Activated T-cell treated with anti-CD3 and anti-CD28 coated beads, Interleukin-2, amount 50 U/mL, for 1 hour (primary cell): ENCODE measurements around the gene RXRG.
"Not testable (repeated sequence)": the region's sequence is repeated elsewhere in the genome, so short reads cannot be mapped to it uniquely, and the experiment has no call there.

Experiments
- DNase-seq: peaks from one replicate; pipeline ENCODE4 v3.0.0-alpha.2; 2020

Gene RXRG

GRCh38 chr1:165444897-165445370, at the start of gene RXRG:
Gene RXRG, minus strand, starts transcription at chr1:165445126. Its CDS starts 233 bp downstream, at chr1:165444893.
- peak; percentile 29 for DNase-seq

- DNase-seq, result no peak
These were observed 48.0 kb upstream of the RXRG start for GRCh38 chr1:165492845-165493373.

- no peak for DNase-seq
These were observed 45.2 kb upstream of the RXRG start for GRCh38 chr1:165490175-165490574.

GRCh38 chr1:165487921-165488320, 43.0 kb upstream of the RXRG start:
- DNase-seq, result no peak

- no peak for DNase-seq
These were observed 41.7 kb upstream of the RXRG start for GRCh38 chr1:165486663-165487062.

GRCh38 chr1:165485716-165486115, 40.8 kb upstream of the RXRG start:
- DNase-seq, result no peak

- no peak for DNase-seq
These were observed 39.6 kb upstream of the RXRG start for GRCh38 chr1:165484532-165484931.

- no peak for DNase-seq
These were observed 38.5 kb upstream of the RXRG start for GRCh38 chr1:165483412-165483811.

GRCh38 chr1:165481820-165482532, 37.0 kb upstream of the RXRG start:
- DNase-seq, result no peak

- DNase-seq, result no peak
These were observed 31.9 kb upstream of the RXRG start for GRCh38 chr1:165476776-165477175.

GRCh38 chr1:165474196-165474595, 29.3 kb upstream of the RXRG start:
- no peak for DNase-seq

GRCh38 chr1:165473081-165473480, 28.2 kb upstream of the RXRG start:
- no peak for DNase-seq

- DNase-seq, result no peak
These were observed 23.9 kb upstream of the RXRG start for GRCh38 chr1:165468726-165469249.

GRCh38 chr1:165468253-165468652, 23.3 kb upstream of the RXRG start:
- DNase-seq, result no peak

- DNase-seq, result no peak
These were observed 22.8 kb upstream of the RXRG start for GRCh38 chr1:165467706-165468105.

- no peak for DNase-seq
These were observed 19.1 kb upstream of the RXRG start for GRCh38 chr1:165463978-165464377.

- not testable (repeated sequence) for DNase-seq
These were observed 14.8 kb upstream of the RXRG start for GRCh38 chr1:165459683-165460082.

- no peak for DNase-seq
These were observed 11.9 kb upstream of the RXRG start for GRCh38 chr1:165456861-165457260.

GRCh38 chr1:165456114-165456513, 11.2 kb upstream of the RXRG start:
- DNase-seq, result no peak

- no peak for DNase-seq
These were observed 10.2 kb upstream of the RXRG start for GRCh38 chr1:165455111-165455510.

- DNase-seq, result no peak
These were observed 9.2 kb upstream of the RXRG start for GRCh38 chr1:165454091-165454610.

GRCh38 chr1:165452336-165453130, 7.6 kb upstream of the RXRG start:
- no peak for DNase-seq

GRCh38 chr1:165451691-165452090, 6.8 kb upstream of the RXRG start:
- no peak for DNase-seq
